GM12891 (cell line): ENCODE results near the gene PTH2R.
"Not testable (repeated sequence)": the region's sequence is repeated elsewhere in the genome, so short reads cannot be mapped to it uniquely, and the experiment has no call there.

ENCODE experiments used
- DNase-seq: peaks from one replicate; pipeline ENCODE4 v3.0.0; 2011; ENCODE audit warnings: low spot score; ENCODE audit not compliant: insufficient read length
- FAIRE-seq: peaks from 2 replicates; lab custom pipeline; 2011; peaks lifted over from hg19 to GRCh38; lab: Jason Lieb, UNC
- PAX5 ChIP-seq: IDR thresholded peaks from 2 replicates; pipeline ENCODE4 v1.6.1; 2011; ENCODE audit warnings: low read length, moderate library complexity, mild to moderate bottlenecking; ENCODE audit not compliant: insufficient read depth, severe bottlenecking
- POLR2A ChIP-seq: IDR thresholded peaks from 2 replicates; pipeline ENCODE4 v1.6.1; 2011; ENCODE audit warnings: low read depth, low read length, control low read depth
- POLR2AphosphoS5 ChIP-seq: IDR thresholded peaks from 2 replicates; pipeline ENCODE4 v1.6.1; 2011; ENCODE audit warnings: low read depth, low read length, control low read depth
- POU2F2 ChIP-seq: IDR thresholded peaks from 2 replicates; pipeline ENCODE4 v1.6.1; 2011; ENCODE audit warnings: low read depth, mild to moderate bottlenecking, control low read depth, low read length, moderate library complexity
- SPI1 ChIP-seq: IDR thresholded peaks from 2 replicates; pipeline ENCODE4 v1.6.1; 2011; ENCODE audit warnings: low read depth, low read length, control low read depth
- TAF1 ChIP-seq: IDR thresholded peaks from 2 replicates; pipeline ENCODE4 v1.6.1; 2011; ENCODE audit warnings: low read depth, low read length, control low read depth

The PTH2R gene

DNA sequence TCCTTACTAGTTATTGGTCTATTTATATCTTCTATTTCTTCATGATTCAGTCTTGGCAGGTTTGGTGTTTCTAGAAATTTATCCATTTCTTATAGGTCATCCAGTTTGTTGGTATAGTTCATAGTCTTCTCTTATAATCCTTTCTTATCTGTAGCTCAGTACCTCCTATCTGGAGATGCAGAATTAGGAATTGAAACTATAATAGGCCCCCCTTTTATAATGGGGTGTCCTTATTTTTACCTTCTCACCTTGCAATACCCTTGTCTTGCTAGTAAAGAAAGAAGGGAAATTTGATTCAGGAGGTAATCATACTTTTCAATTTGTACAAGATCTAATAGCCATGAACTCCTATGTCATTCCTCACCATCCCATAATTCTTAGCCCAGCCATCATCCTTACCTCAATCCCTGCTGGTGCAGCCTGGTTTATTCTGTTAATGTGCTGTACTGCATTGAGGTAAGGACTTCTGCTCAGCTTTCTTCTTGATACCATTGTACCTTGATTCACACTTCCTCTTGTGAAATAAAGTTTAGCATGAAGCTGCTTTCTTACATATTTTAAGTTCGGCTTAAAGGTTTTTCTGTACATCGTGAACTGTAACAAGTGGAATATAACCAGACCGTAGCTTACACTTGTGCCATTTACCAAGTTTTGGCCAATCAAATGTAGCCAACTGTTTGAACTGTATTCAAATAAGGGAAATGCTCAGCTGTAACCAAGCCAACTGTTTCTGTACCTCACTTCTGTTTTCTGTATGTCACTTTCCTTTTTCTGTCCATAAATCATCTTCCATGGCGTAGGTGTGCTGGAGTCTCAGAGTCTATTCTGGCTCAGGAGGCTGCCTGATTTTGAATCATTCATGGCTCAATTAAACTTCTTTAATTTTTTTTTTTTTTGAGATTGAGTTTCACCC is 40.1 kb upstream of the PTH2R start:
- DNase-seq (no peak), FAIRE-seq (peak; percentile 78)
- TF ChIP-seq PAX5 (no peak), POLR2A (no peak), SPI1 (peak; percentile 62), POLR2AphosphoS5 (no peak)

DNA sequence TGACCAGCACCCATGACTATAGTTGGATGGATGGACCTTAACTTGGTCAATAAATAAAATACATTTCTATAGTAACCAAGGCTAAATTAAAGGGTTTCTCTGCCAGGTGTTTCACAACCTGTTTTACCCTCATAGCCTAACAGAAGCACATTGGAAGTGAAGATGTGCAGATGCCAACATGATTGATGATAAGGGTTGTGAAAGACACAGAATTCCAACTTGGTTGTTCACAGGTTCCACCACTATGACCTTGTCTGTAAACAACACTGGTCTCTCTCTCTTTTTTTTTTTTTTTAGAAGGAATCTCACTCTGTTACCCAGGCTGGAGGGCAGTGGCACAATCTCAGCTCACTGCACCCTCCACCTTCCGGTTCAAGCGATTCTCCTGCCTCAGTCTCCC is 37.5 kb upstream of the PTH2R start:
- TF ChIP-seq POLR2A (no peak), POLR2AphosphoS5 (no peak), POU2F2 (no peak), TAF1 (no peak), SPI1 (no peak), PAX5 (no peak)
- DNase-seq (no peak), FAIRE-seq (no peak)

DNA sequence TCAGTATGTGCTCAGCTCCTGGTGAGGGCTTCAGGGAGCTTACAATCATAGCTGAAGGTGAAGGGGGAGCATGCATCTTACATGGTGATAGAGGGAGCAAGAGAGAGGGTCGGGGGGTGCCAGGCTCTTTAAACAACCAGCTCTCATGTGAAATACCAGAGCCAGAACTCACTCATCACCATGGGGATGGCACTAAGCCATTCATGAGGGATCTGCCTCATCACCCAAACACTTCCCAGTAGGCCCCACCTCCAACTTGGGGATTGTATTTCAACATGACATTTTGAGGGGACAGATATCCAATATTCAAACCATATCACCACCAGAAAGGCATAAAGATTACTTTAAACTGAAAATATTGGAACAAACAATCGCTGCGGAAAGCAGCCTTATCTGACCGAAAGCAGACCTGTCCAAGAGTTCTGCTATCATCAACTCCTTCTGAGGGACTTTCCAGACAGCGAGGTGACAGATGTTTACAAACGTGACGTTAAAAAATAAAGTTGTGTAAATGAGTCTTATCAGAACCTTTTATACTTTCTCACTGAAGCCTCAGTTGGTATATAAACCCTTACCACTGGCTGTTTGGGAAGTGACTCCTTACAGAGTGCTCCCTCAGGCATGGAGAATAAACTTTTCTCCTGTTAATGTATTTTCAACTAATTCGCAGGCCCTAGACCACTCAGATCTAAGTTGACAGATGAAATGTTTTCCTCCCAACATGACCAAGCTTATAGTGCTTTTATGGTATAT is 35.5 kb upstream of the PTH2R start:
- FAIRE-seq = no peak
- no peak for DNase-seq
- TF ChIP-seq TAF1 (no peak), SPI1 (no peak), POLR2A (no peak), POU2F2 (no peak), PAX5 (no peak), POLR2AphosphoS5 (no peak)

DNA sequence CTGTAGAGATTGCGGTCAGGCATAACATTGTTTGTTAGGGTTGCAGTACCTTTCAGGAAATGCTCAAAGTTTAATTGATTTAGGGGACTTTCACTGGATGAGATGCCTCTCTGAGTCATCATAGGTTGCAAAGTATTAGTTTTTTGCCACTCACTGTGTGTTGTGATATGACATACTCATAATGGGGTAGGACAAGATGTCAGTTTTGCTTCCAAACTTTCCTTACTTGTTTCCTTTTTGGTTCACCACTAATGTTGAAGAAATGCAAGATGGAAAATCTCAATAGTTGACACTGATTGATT is 35.0 kb upstream of the PTH2R start:
- no peak for FAIRE-seq
- TF ChIP-seq PAX5 (no peak), POU2F2 (no peak), POLR2AphosphoS5 (no peak), SPI1 (no peak), POLR2A (no peak), TAF1 (no peak)
- DNase-seq = no peak

DNA sequence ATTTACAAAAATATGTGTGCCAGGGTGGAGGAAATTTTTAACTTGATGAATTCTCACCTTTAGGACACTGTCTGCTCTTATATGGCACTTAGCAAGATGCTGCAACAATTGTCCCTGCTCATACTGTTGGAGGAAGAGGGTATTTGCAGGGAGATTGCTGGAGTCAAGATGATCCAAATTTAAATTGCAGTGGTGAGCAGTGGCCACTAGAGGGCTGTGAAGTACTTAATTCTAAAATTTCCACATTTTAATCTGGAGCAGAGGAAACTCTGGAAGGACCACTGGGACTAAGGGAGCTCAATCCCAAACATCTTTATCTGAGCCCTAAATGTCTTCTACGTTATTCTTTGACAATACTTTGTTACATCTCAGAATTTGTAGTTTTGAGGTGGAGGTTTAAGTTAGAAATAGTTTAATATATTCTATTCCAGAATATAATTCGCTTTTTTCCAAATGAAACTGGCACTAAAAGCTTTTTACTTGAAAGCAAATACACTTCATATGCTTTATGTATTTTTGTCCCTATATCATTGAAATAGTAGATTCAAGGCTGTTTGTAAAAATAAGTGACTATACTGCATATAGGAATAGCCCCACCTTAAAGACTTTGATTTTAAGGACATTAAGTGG is 33.0 kb upstream of the PTH2R start:
- FAIRE-seq = peak; percentile 80
- DNase-seq = peak; percentile 29
- no peak for TF ChIP-seq POLR2A
- no peak for TF ChIP-seq POU2F2
- TF ChIP-seq PAX5 = no peak
- no peak for TF ChIP-seq TAF1
- no peak for TF ChIP-seq SPI1
- no peak for TF ChIP-seq POLR2AphosphoS5

DNA sequence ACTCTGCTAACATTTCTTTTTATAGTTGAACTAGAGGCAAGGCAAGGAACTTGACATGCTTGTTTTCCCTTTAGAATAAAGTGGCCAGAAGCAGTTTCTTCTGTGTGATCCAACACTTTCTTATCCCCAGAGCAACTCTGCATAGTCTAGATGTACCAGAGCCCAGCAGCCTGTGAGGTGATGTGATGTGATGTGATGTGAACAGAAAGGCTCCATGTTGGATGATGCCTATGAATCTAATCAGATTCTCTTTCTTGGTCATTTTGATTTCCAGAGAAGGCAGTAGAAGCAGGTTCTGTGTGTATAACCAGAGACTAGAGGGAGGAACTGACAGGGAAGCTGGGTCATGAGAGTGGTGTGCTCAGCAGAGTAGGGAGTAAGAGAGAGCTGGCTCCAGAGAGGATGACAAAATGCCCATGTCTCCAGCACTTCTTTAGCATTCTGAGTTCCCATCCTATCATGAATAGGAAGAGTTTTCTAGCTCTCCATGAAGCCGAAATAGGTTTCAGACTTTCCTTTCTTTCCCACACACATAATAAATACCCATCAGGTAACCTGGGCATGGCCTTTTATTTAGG is 31.0 kb upstream of the PTH2R start:
- FAIRE-seq (no peak), DNase-seq (no peak)
- no peak for TF ChIP-seq POLR2AphosphoS5
- TF ChIP-seq SPI1 = no peak
- TF ChIP-seq POU2F2 = no peak
- TF ChIP-seq TAF1 = no peak
- TF ChIP-seq PAX5 = no peak
- no peak for TF ChIP-seq POLR2A

DNA sequence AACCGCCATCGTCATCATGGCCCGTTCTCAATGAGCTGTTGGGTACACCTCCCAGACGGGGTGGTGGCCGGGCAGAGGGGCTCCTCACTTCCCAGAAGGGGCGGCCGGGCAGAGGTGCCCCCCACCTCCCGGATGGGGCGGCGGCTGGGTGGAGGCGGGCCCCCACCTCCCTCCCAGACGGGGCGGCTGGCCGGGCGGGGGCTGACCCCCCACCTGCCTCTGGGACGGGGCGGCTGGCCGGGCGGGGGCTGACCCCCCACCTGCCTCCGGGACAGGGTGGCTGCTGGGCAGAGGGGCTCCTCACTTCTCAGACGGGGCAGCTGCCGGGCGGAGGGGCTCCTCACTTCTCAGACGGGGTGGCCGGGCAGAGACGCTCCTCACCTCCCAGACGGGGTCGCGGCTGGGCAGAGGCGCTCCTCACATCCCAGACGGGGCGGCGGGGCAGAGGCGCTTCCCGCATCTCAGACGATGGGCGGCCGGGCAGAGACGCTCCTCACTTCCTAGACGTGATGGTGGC is 29.2 kb upstream of the PTH2R start:
- FAIRE-seq, DNase-seq: not testable (repeated sequence)

DNA sequence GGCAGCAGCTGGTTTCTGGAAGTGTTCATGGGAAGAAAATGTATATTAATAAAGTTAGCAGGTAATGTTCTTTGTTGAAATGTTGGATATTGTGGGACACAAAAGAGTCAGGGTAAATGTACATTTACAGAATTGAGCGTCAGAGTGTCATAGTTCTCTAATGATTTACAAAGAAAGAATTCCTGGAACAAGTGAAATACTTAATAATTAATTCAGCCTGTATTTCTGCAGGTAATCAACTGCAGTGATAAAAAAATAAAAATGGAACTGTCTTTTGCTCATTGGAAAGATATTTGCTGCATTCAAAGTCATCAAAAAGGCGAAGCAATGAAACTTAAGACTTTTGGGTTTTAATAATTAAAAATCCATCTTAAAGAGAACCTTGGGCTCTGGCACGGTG is 27.4 kb upstream of the PTH2R start:
- DNase-seq (no peak), FAIRE-seq (no peak)
- TF ChIP-seq POLR2A (no peak), SPI1 (no peak), POU2F2 (no peak)

DNA sequence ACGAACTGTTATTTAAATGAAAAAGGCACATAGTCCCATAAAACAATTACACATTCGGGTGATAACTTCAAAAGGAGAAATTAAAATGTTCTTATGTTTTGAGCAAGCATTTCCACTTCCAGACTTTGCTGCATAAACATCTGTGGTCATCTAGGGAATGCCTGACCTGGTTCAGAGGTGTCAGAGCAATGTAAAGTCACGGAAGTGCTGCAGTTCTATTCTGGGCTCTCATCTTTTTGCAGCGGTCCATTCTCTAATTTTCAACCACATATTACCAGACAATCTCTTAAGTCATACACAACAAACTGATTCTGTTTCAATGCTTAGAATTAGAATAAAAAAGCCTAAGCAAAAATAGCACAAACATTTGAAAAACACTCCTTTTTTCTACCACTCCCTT is 22.0 kb upstream of the PTH2R start:
- no peak for DNase-seq
- TF ChIP-seq TAF1 = no peak
- FAIRE-seq = no peak

DNA sequence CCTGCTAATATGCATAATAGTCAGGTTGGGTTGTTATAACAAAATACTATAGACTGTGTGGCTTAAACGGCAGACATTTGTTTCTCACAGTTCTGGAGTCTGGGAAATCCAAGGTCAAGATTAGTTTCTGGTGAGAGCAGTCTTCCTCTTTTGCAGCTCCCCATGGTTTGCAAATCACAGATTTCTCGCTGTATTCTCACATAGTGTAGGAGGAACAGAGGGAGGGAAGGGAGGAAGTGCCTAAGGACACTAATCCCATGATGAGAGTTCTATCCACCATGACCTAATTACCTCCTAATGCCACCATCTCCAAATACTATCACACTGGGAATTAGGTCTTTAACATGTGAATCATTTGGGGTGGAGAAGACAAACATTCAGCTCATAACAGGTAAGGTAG is 20.1 kb upstream of the PTH2R start:
- DNase-seq = no peak
- no peak for FAIRE-seq
- TF ChIP-seq POLR2A (no peak), POU2F2 (no peak), SPI1 (no peak), TAF1 (no peak), POLR2AphosphoS5 (no peak), PAX5 (no peak)

DNA sequence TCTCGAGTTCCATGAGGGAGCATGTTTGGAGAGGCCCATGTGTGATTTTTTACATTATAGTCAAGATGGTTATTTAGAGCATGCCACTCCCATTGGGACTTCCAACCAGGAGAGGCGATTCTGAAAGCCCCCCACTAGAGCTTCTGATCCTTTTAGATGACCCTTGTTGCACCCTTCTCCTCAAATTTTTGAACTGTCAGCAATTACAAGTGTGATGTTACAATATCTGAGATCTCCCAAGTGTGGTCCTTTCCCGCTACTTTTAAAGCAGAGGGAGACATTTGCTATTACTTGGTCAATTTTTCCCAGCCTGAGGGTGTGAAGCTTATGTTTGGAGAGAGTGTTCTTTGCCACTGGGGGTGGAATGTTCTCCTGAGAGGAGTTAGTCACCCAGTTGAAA is 16.7 kb upstream of the PTH2R start:
- FAIRE-seq = no peak
- DNase-seq = no peak
- TF ChIP-seq POU2F2 (no peak), POLR2AphosphoS5 (no peak), POLR2A (no peak), SPI1 (no peak), TAF1 (no peak), PAX5 (no peak)
